GM19395 (cell line): Measurements from ENCODE around the gene SIDT2.
"Not testable (repeated sequence)": the region's sequence is repeated elsewhere in the genome, so short reads cannot be mapped to it uniquely, and the experiment has no call there.

Experiments
- ATAC-seq: cut with Tn5 transposase; IDR thresholded peaks from one replicate; pipeline ENCODE4 v1.9.1; 2021; ENCODE audit warnings: mild to moderate bottlenecking, moderate library complexity; ENCODE audit not compliant: unreplicated experiment

SIDT2 gene

GRCh38 chr11:117178210-117179034, at the start of gene SIDT2:
Gene SIDT2 (plus strand): TSS chr11:117178743. CDS start chr11:117179264, 521 bp downstream.
- peak; percentile 87 for ATAC-seq

GRCh38 chr11:117130396-117130795, 48.1 kb upstream of the SIDT2 start:
- not testable (repeated sequence) for ATAC-seq

GRCh38 chr11:117130879-117131278, 47.7 kb upstream of the SIDT2 start:
- no peak for ATAC-seq

- ATAC-seq: no peak
Observed at GRCh38 chr11:117134431-117134830, 44.1 kb upstream of the SIDT2 start.

- not testable (repeated sequence) for ATAC-seq
Observed at GRCh38 chr11:117134979-117135378, 43.6 kb upstream of the SIDT2 start.

GRCh38 chr11:117137223-117138086, 41.1 kb upstream of the SIDT2 start:
- not testable (repeated sequence) for ATAC-seq

- no peak for ATAC-seq
Observed at GRCh38 chr11:117143390-117143789, 35.2 kb upstream of the SIDT2 start.

GRCh38 chr11:117143871-117144476, 34.6 kb upstream of the SIDT2 start, which contains the start of gene PAFAH1B2:
Gene PAFAH1B2 (plus strand): TSS chr11:117144287. CDS start chr11:117152448, 8,161 bp downstream.
- peak; percentile 97 for ATAC-seq

GRCh38 chr11:117144477-117145392, 33.8 kb upstream of the SIDT2 start:
- ATAC-seq: peak; percentile 55

- no peak for ATAC-seq
Observed at GRCh38 chr11:117145393-117145761, 33.2 kb upstream of the SIDT2 start.

- no peak for ATAC-seq
Observed at GRCh38 chr11:117146521-117146920, 32.0 kb upstream of the SIDT2 start.

GRCh38 chr11:117152066-117152465, 26.5 kb upstream of the SIDT2 start:
- no peak for ATAC-seq

- no peak for ATAC-seq
Observed at GRCh38 chr11:117154468-117154867, 24.1 kb upstream of the SIDT2 start.

GRCh38 chr11:117157507-117157906, 21.0 kb upstream of the SIDT2 start:
- no peak for ATAC-seq

GRCh38 chr11:117159892-117160291, 18.7 kb upstream of the SIDT2 start:
- ATAC-seq: no peak

GRCh38 chr11:117160826-117161225, 17.7 kb upstream of the SIDT2 start:
- peak; percentile 60 for ATAC-seq

- ATAC-seq: no peak
Observed at GRCh38 chr11:117166491-117166890, 12.1 kb upstream of the SIDT2 start.

GRCh38 chr11:117169736-117170135, 8.8 kb upstream of the SIDT2 start:
- ATAC-seq: no peak

GRCh38 chr11:117170210-117170609, 8.3 kb upstream of the SIDT2 start:
- no peak for ATAC-seq

GRCh38 chr11:117171007-117171403, 7.5 kb upstream of the SIDT2 start:
- ATAC-seq: no peak
